22Rv1 (cell line): ENCODE measurements around the gene ERG.

Experiments used
- CTCF ChIP-seq: fragments of 450-650 bp; IDR thresholded peaks from 2 replicates; pipeline ENCODE4 v1.5.1; 2017; ENCODE audit warnings: mild to moderate bottlenecking
- ZFX ChIP-seq: fragments of 450-650 bp; IDR thresholded peaks from 2 replicates; pipeline ENCODE4 v1.6.1; 2017; ENCODE audit warnings: antibody characterized with exemption, borderline replicate concordance

DNA sequence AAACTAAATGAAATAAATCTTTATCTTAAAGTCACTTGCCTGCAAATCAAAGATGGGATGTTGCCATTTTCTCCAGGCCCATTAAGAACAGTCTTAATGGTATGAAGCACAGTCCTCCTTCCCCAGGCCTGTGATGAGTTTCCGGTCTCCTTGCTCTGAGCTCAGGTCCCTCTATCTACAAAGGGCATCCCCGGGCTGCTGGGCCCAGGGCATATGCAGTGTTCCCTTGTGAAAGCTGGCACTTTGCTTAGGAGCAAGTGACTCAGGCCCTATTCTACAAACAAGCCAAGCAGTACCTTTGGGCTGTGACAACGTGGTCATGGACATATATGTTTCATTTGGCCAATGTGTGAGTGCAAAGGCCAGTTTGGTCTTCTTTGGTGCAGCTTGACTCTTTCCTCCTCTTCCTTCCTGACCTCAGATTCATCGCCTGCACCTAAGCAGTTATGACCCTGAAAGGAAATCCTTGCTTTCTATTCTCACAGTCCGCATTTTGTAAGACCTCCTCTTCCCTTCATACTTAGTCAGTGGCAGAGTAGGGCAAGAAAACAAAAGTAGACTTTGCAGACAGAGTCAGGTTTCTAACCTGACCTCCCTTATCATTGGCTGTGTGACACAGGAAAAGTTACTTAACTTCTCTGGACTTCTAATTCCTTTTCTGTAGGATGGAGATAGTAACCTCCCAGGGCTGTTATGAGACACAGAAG is 109.5 kb downstream of the ERG start:
- TF ChIP-seq CTCF, result no peak
- no peak for TF ChIP-seq ZFX
